HEK293 (cell line): Measurements from ENCODE around the gene CIB4.

Experiments
- CTCF ChIA-PET: fragments of 350-600 bp; formaldehyde crosslinking; extraction: SDS; loops from one replicate; lab custom pipeline; 2021; ENCODE audit warnings: antibody characterized with exemption; lab: Yijun Ruan, JAX
- POLR2A ChIA-PET: fragments of 300-600 bp; formaldehyde crosslinking; extraction: SDS; loops from one replicate; lab custom pipeline; 2020; ENCODE audit warnings: antibody characterized with exemption, inconsistent platforms; lab: Yijun Ruan, JAX
- H3K27ac ChIP-seq: fragments of 200-500 bp; sonication (Bioruptor generic); 2 replicates; pipeline ENCODE4 v1.5.1; 2014; ENCODE audit warnings: low read depth, low read length, control low read depth, inconsistent platforms; ENCODE audit errors: extremely low read depth
- H3K36me3 ChIP-seq, 2 experiments: fragments of 200-500 bp in 1 of 2; sonication (Bioruptor generic) in 1 of 2; 1 replicate in 1 of 2; 2 replicates in 1 of 2; pipeline ENCODE4 v1.5.1; 2014 to 2017; ENCODE audit warnings: inconsistent platforms in 2 of 2, low read length in 2 of 2; ENCODE audit not compliant: control insufficient read depth in 2 of 2, insufficient read depth in 1 of 2
- H3K4me1 ChIP-seq: fragments of 200-500 bp; sonication (Bioruptor generic); 2 replicates; pipeline ENCODE4 v1.5.1; 2014; ENCODE audit warnings: mild to moderate bottlenecking, low read length, inconsistent platforms; ENCODE audit not compliant: control insufficient read depth, insufficient read depth
- H3K4me3 ChIP-seq: 2 replicates; pipeline ENCODE4 v1.5.1; 2011; ENCODE audit warnings: low read depth, mild to moderate bottlenecking, control low read depth, low read length, moderate library complexity
- H3K9me3 ChIP-seq: fragments of 200-500 bp; sonication (Bioruptor generic); 2 replicates; pipeline ENCODE4 v1.5.1; 2014; ENCODE audit warnings: low read depth, low read length, inconsistent platforms; ENCODE audit not compliant: control insufficient read depth, insufficient read depth
- KLF8 ChIP-seq: fragments of 450-650 bp; formaldehyde crosslinking; IDR thresholded peaks from 2 replicates; pipeline ENCODE4 v1.5.1; 2016; ENCODE audit warnings: missing biosample characterization, missing genetic modification characterization
- KLF9 ChIP-seq: fragments of 450-650 bp; formaldehyde crosslinking; IDR thresholded peaks from 2 replicates; pipeline ENCODE4 v1.5.1; 2016; ENCODE audit warnings: missing biosample characterization, missing genetic modification characterization, low read depth
- PRDM4 ChIP-seq: fragments of 450-650 bp; formaldehyde crosslinking; IDR thresholded peaks from 2 replicates; pipeline ENCODE4 v1.5.1; 2017; ENCODE audit warnings: missing biosample characterization, missing genetic modification characterization
- REPIN1 ChIP-seq: fragments of 450-650 bp; formaldehyde crosslinking; IDR thresholded peaks from 2 replicates; pipeline ENCODE4 v1.5.1; 2017; ENCODE audit warnings: missing biosample characterization, missing genetic modification characterization, low read depth
- TCF7L2 ChIP-seq: IDR thresholded peaks from 2 replicates; pipeline ENCODE4 v1.6.1; 2011; ENCODE audit warnings: low read depth, mild to moderate bottlenecking, inconsistent platforms, low read length, moderate library complexity, borderline replicate concordance
- YY1 ChIP-seq: fragments of 450-650 bp; formaldehyde crosslinking; IDR thresholded peaks from 2 replicates; pipeline ENCODE4 v1.5.1; 2018; ENCODE audit warnings: missing biosample characterization, missing genetic modification characterization
- ZFHX2 ChIP-seq: fragments of 450-650 bp; formaldehyde crosslinking; conservative IDR thresholded peaks from 2 replicates; pipeline ENCODE4 v1.5.1; 2016; ENCODE audit warnings: missing biosample characterization, missing genetic modification characterization
- ZFP69B ChIP-seq: fragments of 450-650 bp; formaldehyde crosslinking; IDR thresholded peaks from 2 replicates; pipeline ENCODE4 v1.5.1; 2016; ENCODE audit warnings: missing biosample characterization, missing genetic modification characterization
- ZNF121 ChIP-seq: fragments of 450-650 bp; formaldehyde crosslinking; IDR thresholded peaks from 2 replicates; pipeline ENCODE4 v1.5.1; 2016; ENCODE audit warnings: missing biosample characterization, missing genetic modification characterization
- ZNF140 ChIP-seq: fragments of 450-650 bp; formaldehyde crosslinking; IDR thresholded peaks from 2 replicates; pipeline ENCODE4 v1.5.1; 2016; ENCODE audit warnings: missing biosample characterization, missing genetic modification characterization
- ZNF175 ChIP-seq: fragments of 450-650 bp; formaldehyde crosslinking; IDR thresholded peaks from 2 replicates; pipeline ENCODE4 v1.5.1; 2016; ENCODE audit warnings: missing biosample characterization, missing genetic modification characterization
- ZNF23 ChIP-seq: fragments of 450-650 bp; formaldehyde crosslinking; IDR thresholded peaks from 2 replicates; pipeline ENCODE4 v1.5.1; 2016; ENCODE audit warnings: missing biosample characterization, missing genetic modification characterization, borderline replicate concordance
- ZNF302 ChIP-seq: fragments of 450-650 bp; formaldehyde crosslinking; IDR thresholded peaks from 2 replicates; pipeline ENCODE4 v1.5.1; 2016; ENCODE audit warnings: missing biosample characterization, missing genetic modification characterization, low read depth
- ZNF366 ChIP-seq: fragments of 450-650 bp; formaldehyde crosslinking; conservative IDR thresholded peaks from 2 replicates; pipeline ENCODE4 v1.5.1; 2016; ENCODE audit warnings: missing biosample characterization, missing genetic modification characterization
- ZNF518A ChIP-seq: fragments of 450-650 bp; formaldehyde crosslinking; conservative IDR thresholded peaks from 2 replicates; pipeline ENCODE4 v1.5.1; 2016; ENCODE audit warnings: low read depth, missing biosample characterization, missing genetic modification characterization
- ZNF560 ChIP-seq: fragments of 450-650 bp; formaldehyde crosslinking; IDR thresholded peaks from 2 replicates; pipeline ENCODE4 v1.5.1; 2017; ENCODE audit warnings: missing biosample characterization, missing genetic modification characterization, borderline replicate concordance
- ZNF777 ChIP-seq: fragments of 450-650 bp; formaldehyde crosslinking; IDR thresholded peaks from 2 replicates; pipeline ENCODE4 v1.5.1; 2017; ENCODE audit warnings: missing biosample characterization, missing genetic modification characterization, borderline replicate concordance
- ZSCAN23 ChIP-seq: fragments of 450-650 bp; formaldehyde crosslinking; IDR thresholded peaks from 2 replicates; pipeline ENCODE4 v1.5.1; 2016; ENCODE audit warnings: missing biosample characterization, missing genetic modification characterization
- ZSCAN5A ChIP-seq: fragments of 450-650 bp; formaldehyde crosslinking; IDR thresholded peaks from 2 replicates; pipeline ENCODE4 v1.5.1; 2016; ENCODE audit warnings: missing biosample characterization, missing genetic modification characterization
- TF ChIP-seq, protein P1 (sequence below): fragments of 450-650 bp; formaldehyde crosslinking; IDR thresholded peaks from 2 replicates; pipeline ENCODE4 v1.5.1; 2016; ENCODE audit warnings: missing biosample characterization, missing genetic modification characterization, low read depth

Gene CIB4

GRCh38 chr2:26670931-26671460 is 29.8 kb upstream of the CIB4 start (continued):
- TF ChIP-seq REPIN1 (tag by site-specific recombination), result no peak
- no peak for TF ChIP-seq ZNF121

DNA sequence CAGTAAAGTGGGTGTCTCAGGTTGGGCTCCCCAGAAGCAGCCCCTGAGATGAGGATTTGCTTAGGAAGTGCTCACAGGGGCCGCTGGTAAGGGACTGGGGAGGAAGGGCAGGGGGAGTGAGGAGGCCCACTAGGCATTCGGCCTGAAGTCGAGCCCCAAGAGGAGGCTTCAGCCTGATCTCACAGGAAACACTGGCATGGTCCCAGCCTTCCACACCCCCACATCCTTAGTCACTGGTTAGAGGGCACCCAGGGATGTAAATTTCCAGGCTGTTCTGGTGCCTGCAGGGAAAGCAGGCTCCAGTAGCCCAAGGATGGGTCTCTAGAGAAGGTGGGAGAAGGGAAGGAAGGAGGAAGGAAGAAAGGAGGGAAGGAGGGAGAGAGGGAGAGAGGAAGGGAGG is 29.0 kb upstream of the CIB4 start:
- no peaks in the 10 kb centered on the region for H3K9me3 ChIP-seq
- H3K4me3 ChIP-seq, result no peak overlapping the region
- ChIA-PET CTCF (no interaction called here), POLR2A (no interaction called here)
- no peak for TF ChIP-seq KLF9 (tag by site-specific recombination)
- no peak for TF ChIP-seq ZNF777
- no peak for TF ChIP-seq YY1
- no peak for TF ChIP-seq ZNF518A (tag by site-specific recombination)
- peak; percentile 62; the same call in 1 of the 2 replicates for TF ChIP-seq ZNF366 (tag by site-specific recombination)
- TF ChIP-seq ZFHX2 (tag by site-specific recombination), result 0 out of 2 replicates have a peak, but pooled peaks have one; percentile 8
- no peak for TF ChIP-seq ZSCAN5A (tag by site-specific recombination)
- no peaks in the 10 kb centered on the region for H3K4me1 ChIP-seq
- H3K36me3 ChIP-seq, result no peaks in the 10 kb centered on the region
- no peak overlapping the region for H3K27ac ChIP-seq

GRCh38 chr2:26668856-26669750 is 27.9 kb upstream of the CIB4 start:
- no peak overlapping the region for H3K27ac ChIP-seq
- ChIA-PET CTCF (no interaction called here), POLR2A (no interaction called here)
- no peaks in the 10 kb centered on the region for H3K9me3 ChIP-seq
- H3K4me3 ChIP-seq, result no peak overlapping the region
- no peaks in the 10 kb centered on the region for H3K36me3 ChIP-seq
- H3K4me1 ChIP-seq, result no peaks in the 10 kb centered on the region
- no peak for TF ChIP-seq ZNF560 (tag by site-specific recombination)
- no peak for TF ChIP-seq ZNF175
- TF ChIP-seq ZNF302 (tag by site-specific recombination), result no peak
- TF ChIP-seq TCF7L2, result no peak
- TF ChIP-seq PRDM4, result no peak
- no peak for TF ChIP-seq KLF8
- TF ChIP-seq ZNF121, result no peak
- no peak for TF ChIP-seq ZNF140 (tag by site-specific recombination)
- TF ChIP-seq, protein P1, sequence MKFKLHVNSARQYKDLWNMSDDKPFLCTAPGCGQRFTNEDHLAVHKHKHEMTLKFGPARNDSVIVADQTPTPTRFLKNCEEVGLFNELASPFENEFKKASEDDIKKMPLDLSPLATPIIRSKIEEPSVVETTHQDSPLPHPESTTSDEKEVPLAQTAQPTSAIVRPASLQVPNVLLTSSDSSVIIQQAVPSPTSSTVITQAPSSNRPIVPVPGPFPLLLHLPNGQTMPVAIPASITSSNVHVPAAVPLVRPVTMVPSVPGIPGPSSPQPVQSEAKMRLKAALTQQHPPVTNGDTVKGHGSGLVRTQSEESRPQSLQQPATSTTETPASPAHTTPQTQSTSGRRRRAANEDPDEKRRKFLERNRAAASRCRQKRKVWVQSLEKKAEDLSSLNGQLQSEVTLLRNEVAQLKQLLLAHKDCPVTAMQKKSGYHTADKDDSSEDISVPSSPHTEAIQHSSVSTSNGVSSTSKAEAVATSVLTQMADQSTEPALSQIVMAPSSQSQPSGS, result no peak
- TF ChIP-seq ZSCAN23 (tag by site-specific recombination), result no peak
- no peak for TF ChIP-seq ZNF23
- TF ChIP-seq ZFP69B, result no peak
